ENCODE measurements around the gene IREB2. TPM values are rescaled to one million over a fixed set of nuclear protein-coding genes. Genes with fewer than 3 reads are reported as not detected.
A peak's percentile ranks its signal among the peaks of the same experiment; 100 is the strongest.

IREB2 gene
- total and polyA plus RNA-seq, 10 donors: 8.6 to 92.6 (median 66.8) TPM

GRCh38 chr15:78445875-78446274 lies 7.9 kb downstream of the IREB2 start:
- TF ChIP-seq POLR2AphosphoS5 (IDR thresholded peaks at IDR 0.05): no peak
- TF ChIP-seq CTCF (IDR thresholded peaks at IDR 0.05 in 8 of 11, conservative IDR thresholded peaks at IDR 0.05 in 3 of 11): no peak
- TF ChIP-seq POLR2A (IDR thresholded peaks at IDR 0.05): no peak
- no peak for DNase-seq
- Histone ChIP-seq H3K4me3 (no peak overlapping the region), H3K9me3 (no peaks in the 10 kb centered on the region), H3K4me1 (peaks cover 28 to 98% (median 75%) of the 10 kb centered on the region in 6 donors), H3K36me3 (peaks cover 0 to 91% (median 35%) of the 10 kb centered on the region in 6 donors), H3K27me3 (replicated peaks in 1 of 7) (no peaks in the 10 kb centered on the region), H3K27ac (peak overlapping the region in 2 of 8 donors; percentile 11 to 41)
- intact Hi-C loops (cut with DNase I; ENCODE audit: low total_unique reads): no loop called here
- 94 to 100% (median 96%) methylated on average over 2 of the region's 2 CpGs for WGBS, 5 donors

DNA sequence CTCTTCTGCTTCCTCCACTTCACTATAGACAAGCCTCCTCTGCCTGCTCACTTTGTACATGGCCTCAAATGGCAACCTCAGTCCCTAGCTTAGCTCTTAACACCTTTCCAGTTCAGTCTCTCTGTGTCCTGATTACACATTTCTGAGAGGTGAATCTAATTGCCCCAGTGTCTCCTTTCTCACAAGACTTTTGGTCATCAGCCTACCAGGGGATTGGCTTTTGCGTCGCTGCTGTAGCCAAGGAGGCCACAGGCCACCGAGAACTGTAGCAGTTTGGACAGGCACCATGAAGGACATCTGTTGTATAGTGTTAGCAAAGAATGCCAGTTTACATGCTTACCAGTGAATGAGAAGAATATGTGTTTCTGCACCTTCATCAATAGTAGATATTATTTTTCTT lies 8.5 kb downstream of the IREB2 start:
- DNase-seq: no peak
- Histone ChIP-seq H3K27me3 (replicated peaks in 1 of 7) (no peaks in the 10 kb centered on the region), H3K36me3 (peaks cover 0 to 90% (median 31%) of the 10 kb centered on the region in 6 donors), H3K4me3 (no peak overlapping the region), H3K9me3 (no peaks in the 10 kb centered on the region), H3K4me1 (peaks cover 24 to 98% (median 71%) of the 10 kb centered on the region in 6 donors), H3K27ac (peak overlapping the region in 2 of 8 donors; percentile 7 to 41)
- intact Hi-C loops (cut with DNase I; ENCODE audit: low total_unique reads): no loop called here
- no peak for TF ChIP-seq POLR2A (IDR thresholded peaks at IDR 0.05)
- TF ChIP-seq POLR2AphosphoS5 (IDR thresholded peaks at IDR 0.05): peak in 1 of 3 donors; percentile 9
- 85 to 98% (median 94%) methylated on average over 3 of the region's 3 CpGs for WGBS, 5 donors

- no peaks in the 10 kb centered on the region for H3K9me3 ChIP-seq
- H3K27ac ChIP-seq: peak overlapping the region in 4 of 8 donors; percentile 12 to 37 (median 24)
- no peaks in the 10 kb centered on the region for H3K27me3 ChIP-seq (replicated peaks in 1 of 7)
- peaks cover 16 to 98% (median 70%) of the 10 kb centered on the region in 6 donors for H3K4me1 ChIP-seq
- peaks cover 0 to 73% (median 23%) of the 10 kb centered on the region in 6 donors for H3K36me3 ChIP-seq
- H3K4me3 ChIP-seq: no peak overlapping the region
- intact Hi-C loops (cut with DNase I; ENCODE audit: low total_unique reads): no loop called here
- 82 to 92% (median 84%) methylated on average over 4 of the region's 4 CpGs for WGBS, 5 donors
- DNase-seq: no peak
- TF ChIP-seq POLR2A (IDR thresholded peaks at IDR 0.05) (no peak), CTCF (IDR thresholded peaks at IDR 0.05 in 8 of 11, conservative IDR thresholded peaks at IDR 0.05 in 3 of 11) (no peak), POLR2AphosphoS5 (IDR thresholded peaks at IDR 0.05) (no peak)
Observed at GRCh38 chr15:78448441-78449219, 10.6 kb downstream of the IREB2 start.

DNA sequence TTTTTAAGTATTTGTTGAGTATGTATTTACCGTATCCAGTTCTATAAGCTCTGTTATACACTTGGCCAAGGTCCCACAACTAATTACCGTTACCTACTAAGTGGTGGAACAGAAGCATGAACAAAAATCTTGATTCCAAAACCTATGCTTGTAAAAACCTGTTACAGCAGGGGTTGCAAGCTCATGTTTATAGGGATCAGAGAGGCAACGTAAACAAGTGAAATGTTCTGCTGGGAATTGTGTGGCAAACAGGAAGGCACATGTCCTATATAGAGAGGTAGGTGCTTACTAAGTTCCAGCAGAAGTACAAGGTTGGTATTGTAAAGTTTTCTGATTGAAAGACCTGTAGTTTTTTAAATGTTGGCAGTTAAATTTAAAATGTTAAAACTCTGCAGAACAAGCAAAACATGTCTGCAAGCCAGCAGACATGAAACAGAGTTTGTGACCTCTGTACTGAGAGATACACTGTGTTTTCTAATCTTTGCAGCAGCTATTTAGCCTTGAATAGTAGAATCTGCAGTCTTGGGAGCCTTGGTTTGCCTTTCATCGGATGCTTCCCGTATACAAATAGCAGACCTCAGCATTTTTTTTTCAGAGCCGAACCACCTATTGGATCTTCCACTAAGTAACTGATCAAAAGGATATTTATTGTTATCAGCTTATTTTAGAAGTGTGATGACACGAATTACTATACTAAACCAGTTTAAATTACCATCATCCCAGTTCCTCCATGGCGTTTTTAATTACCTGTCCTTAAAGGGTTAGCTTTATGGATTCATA lies 11.4 kb downstream of the IREB2 start:
- no peak for TF ChIP-seq POLR2AphosphoS5 (IDR thresholded peaks at IDR 0.05)
- no peak for TF ChIP-seq POLR2A (IDR thresholded peaks at IDR 0.05)
- TF ChIP-seq CTCF (IDR thresholded peaks at IDR 0.05 in 8 of 11, conservative IDR thresholded peaks at IDR 0.05 in 3 of 11): no peak
- Histone ChIP-seq H3K27ac (peak overlapping the region in 5 of 8 donors; percentile 6 to 37 (median 18)), H3K9me3 (no peaks in the 10 kb centered on the region), H3K4me3 (no peak overlapping the region), H3K36me3 (peaks cover 0 to 65% (median 22%) of the 10 kb centered on the region in 6 donors), H3K27me3 (replicated peaks in 1 of 7) (no peaks in the 10 kb centered on the region), H3K4me1 (peaks cover 22 to 98% (median 73%) of the 10 kb centered on the region in 6 donors)
- intact Hi-C loops (cut with DNase I; ENCODE audit: low total_unique reads): no loop called here
- DNase-seq: no peak
- WGBS, 5 donors: 69 to 83% (median 73%) methylated on average over 8 of the region's 8 CpGs

All from spleen (tissue), 11 donors.